Hematopoietic multipotent progenitor cell treated with erythropoietin and hydrocortisone succinate and interleukin-3 and kit ligand, for 4 days (in vitro differentiated cells): ENCODE results near the gene MIEN1.
A peak's percentile ranks its signal among the peaks of the same experiment; 100 is the strongest.
"Not testable (repeated sequence)": the region's sequence is repeated elsewhere in the genome, so short reads cannot be mapped to it uniquely, and the experiment has no call there.

Experiments used
- DNase-seq: peaks from one replicate; pipeline ENCODE4 v3.0.0-alpha.2; 2015

MIEN1 gene

DNA sequence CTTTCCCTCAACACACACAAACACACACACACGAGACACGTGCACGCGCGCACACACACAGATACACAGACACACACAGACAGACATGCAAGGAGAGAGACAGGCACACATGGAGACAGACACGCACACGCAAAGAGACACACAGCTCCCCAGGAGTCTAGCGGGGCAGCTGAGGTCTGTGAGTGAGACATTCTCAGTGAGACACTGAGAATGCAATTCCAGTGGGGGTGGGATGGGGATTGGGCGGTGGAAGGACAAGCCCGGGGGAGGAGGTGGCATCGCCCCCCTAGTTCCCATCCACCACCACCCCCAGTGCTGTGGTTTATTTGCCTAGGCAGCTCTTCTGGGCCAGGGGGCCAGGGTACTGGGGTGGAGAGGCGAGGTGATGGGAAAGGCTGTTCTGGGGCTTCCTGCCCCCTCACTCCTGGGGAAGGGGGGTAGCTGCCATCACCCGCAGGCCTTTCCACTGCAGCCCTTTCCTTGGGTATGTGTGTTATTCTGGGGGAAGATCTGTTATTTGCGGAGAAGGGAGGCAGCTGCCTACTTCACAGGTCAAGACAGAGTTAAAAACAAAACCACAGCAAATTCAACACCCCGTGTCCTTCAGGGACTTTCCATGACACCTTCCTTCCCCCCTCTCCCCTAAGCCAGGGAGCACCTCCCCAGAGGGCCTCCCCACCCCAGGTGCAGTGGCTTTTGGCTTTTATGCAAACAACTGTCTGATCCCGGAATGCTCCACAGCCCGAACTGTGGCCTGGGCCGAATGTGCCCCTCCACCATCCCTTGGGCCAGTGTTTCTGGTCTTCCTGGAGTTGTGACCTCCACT is 25.4 kb upstream of the MIEN1 start:
- DNase-seq = peak; percentile 45

DNA sequence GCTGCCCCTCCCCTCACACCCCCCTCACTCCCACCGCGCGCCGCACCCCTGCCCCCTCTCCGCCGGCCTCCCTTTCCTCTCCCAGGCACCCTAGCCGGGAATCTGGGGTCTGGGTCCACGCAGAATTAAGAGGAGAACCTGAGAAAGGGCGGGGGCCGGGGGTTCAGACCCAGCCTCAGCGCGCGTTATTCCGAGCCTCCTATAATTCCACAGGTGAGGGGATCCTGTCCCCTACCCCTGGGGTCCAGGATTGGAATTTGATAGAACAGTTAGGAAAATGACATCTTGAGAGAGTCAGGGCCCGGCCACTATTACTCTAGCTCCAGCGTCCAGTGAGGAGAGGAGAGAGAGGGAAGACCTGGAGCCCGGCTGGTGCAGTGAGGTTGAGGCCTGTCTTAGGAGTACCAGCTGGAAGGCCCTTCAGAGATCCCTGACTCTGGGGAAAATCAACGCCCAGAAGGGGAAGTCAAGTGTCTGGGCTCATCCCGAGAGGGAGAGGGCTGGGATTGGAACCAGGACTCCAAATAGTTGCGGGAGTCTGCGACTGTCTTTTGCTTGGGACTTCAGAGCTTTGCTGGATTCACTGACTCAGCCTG is 24.7 kb upstream of the MIEN1 start:
- DNase-seq = peak; percentile 28

DNA sequence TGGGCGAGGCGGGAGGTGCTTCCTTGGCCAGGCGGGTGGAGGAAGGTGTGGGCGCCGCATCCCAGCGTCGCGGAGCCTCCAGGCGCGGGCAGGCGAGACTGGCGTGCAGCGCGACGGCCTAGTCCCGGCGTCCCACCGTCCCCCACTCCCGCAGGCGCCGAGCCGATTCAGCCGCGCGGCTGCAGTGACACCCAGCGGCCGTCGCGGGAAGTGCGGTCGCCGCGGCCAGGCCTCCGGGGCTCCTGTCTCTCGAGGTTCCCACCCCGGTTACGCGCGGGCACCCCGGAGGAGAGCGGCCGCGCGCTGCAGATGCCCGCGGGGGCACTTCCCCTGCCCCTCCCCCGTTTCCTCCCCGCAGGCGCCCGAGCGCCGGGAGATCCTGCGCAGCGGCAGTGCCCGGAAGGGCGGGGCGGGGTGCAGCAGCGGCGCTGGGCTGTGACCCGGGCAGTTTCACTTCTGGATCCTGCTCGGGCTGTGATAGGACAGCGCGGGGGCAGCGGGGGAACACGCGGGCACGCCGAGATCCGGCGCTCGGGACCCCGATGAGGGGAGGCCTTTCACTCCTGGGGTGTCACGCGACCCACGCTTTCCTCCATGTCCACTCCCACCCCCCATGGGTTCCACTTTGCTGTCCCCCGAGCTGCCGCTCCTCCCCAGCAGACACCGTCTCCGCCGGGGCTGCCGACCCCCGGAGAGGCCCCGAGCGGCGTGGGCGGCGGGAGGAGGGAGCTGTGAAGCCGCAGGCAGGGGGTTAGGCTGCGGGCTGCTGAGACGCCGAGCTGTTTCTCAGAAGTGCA is 24.0 kb upstream of the MIEN1 start:
- DNase-seq = peak; percentile 98

DNA sequence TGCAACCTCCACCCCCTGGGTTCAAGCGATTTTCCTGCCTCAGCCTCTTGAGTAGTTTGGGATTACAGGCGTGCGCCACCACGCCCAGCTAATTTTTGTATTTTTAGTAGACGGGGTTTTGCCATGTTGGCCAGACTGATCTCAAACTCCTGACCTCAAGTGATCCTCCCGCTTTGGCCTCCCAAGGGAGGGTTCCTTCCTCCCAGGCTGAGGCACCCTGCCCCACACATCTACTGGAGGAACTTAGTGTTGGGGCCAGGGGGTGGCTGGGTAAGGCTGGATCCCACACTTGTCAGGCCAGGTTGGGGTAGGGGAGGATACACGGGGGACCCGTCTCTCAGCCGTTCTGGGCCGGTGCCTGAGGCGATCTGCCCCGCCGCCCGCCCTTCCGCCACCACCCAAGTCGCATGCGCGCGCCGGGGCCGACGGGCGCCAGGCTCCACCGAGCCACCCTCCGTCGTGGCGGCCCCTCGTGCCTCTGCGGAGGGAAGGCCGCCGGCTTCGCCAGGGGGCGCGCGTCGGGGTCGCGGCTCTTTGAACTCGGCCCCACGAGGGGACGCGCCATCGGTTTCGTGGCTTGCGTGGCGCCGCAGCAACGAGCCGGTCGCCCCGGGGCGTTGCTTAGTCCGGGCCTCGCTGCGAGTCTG is 23.3 kb upstream of the MIEN1 start:
- peak; percentile 72 for DNase-seq

GRCh38 chr17:39752241-39752881 is 22.0 kb upstream of the MIEN1 start:
- no peak for DNase-seq

- no peak for DNase-seq
These were observed 21.3 kb upstream of the MIEN1 start for GRCh38 chr17:39751637-39752036.

DNA sequence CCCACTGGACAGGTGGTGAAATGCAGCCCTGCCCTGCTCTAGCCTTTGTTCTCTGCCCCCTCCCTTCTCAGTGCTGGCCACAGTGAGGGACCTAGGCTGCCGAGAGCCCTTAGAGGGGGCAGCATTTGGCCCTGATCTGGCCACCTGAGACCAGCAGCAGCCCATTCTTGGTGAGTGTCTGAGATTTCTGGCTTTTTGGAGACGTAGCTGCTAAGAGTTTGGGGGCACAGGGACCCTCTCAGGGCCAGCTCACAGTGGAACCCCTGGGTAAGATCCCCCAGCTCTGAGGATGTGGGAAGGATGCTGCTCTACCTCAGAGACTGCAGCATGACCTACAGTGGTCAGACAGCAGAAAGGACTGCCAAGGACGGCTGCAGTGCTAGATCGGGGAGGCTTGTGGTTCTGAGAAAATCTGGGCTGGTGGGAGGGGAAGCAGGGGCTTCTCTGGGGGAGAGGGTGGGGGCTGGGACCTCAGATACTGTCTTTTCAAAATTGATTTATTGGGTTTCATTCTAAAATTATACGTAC is 20.7 kb upstream of the MIEN1 start:
- no peak for DNase-seq

- no peak for DNase-seq
These were observed 20.0 kb upstream of the MIEN1 start for GRCh38 chr17:39750131-39751015.

DNA sequence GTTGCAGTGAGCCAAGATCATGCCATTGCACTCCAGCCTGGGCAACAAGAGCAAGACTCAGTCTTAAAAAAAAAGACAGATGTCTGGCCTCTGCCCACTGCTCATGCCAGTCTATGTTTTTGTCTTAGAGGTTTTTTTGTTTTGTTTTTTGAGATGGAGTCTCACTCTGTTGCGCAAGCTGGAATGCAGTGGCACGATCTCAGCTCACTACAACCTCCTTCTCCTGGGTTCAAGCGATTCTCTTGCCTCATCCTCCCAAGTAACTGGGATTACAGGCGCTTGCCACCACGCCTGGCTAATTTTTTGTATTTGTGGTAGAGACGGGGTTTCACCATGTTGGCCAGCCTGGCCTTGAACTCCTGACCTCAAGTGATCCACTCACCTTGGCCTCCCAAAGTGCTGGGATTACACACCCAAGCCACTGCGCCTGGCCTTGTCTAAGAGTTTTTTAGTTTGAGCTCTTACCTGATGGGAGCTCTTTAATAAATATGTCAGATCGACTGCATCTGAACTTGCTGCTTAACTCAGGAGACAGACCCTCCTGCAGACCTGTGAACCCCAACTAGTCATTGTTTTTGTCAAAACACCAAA is 18.2 kb upstream of the MIEN1 start:
- DNase-seq = not testable (repeated sequence)

DNA sequence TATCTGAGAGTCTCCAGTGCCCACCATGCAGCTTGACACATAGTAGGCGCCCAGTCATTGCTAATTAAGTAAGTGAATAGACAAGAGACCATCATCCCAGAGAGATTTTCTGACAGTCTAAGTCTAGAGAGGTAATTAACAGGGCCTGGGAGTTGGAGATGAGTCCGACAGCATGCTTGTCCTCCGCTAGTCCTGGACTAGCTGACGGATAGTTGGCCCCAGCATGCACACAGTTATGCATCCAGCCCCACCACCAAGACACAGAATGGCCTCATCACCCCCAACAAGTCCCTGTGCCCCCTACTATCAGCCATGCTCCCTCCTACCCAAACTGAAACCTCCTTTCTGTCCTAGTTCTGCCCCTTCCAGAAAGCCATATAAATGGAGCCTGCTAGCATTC is 17.4 kb upstream of the MIEN1 start:
- no peak for DNase-seq

DNA sequence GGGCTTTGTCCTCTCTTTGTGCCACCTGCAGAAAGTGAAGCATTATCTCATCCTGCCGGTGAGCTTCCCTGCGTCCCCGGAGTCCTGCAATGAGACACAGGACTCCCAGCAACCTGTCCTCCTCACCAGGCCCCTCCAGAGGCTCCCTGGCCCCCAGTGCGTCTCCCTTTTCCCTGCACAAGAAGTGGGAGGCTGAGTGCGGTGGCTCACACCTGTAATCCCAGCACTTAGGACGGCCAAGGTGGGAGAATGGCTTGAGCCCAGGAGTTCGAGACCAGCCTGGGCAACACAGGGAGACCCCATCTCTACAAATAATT is 15.8 kb upstream of the MIEN1 start:
- no peak for DNase-seq

DNA sequence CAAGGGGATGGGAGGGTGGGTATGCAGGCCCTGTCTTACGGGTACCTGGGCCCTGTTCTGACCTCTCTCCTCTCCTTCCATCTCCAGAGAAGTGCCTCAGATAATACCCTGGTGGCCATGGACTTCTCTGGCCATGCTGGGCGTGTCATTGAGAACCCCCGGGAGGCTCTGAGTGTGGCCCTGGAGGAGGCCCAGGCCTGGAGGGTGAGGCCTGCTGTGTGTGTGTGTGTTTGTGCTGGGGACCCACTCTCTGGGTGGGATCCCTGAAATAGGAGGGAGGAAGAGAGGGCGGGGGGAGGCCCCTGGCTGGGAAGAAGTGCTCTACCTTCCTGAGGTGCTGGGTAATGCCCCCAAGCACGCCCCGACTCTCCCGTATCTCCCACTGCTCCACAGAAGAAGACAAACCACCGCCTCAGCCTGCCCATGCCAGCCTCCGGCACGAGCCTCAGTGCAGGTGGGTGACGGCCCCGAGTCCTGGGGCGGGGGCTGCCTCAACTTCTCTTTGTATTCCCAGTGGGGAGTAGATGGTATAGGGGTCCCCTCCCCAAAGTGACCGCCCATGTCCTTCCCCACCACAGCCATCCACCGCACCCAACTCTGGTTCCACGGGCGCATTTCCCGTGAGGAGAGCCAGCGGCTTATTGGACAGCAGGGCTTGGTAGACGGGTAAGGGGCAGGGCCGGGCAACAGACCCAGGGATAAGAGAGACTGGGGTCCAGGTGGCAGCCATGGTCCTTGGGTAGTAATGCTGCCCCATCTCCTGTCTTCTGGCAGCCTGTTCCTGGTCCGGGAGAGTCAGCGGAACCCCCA is 15.2 kb upstream of the MIEN1 start:
- no peak for DNase-seq

DNA sequence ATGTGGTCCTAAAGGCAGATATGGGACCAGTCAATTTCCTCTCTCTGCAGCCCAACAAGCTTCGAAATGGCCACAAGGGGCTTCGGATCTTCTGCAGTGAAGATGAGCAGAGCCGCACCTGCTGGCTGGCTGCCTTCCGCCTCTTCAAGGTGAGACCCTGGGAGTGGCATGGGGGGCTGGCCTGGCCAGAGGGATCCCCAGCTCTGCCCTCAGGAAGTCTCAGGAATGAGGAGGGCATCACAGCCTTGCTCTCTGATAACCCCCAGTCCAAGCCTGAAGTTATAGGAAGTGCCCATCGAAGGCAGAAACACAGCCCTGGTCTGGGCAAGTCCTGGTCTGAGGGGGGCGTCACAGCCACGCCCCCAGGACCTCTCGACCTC is 14.5 kb upstream of the MIEN1 start:
- DNase-seq = no peak

DNA sequence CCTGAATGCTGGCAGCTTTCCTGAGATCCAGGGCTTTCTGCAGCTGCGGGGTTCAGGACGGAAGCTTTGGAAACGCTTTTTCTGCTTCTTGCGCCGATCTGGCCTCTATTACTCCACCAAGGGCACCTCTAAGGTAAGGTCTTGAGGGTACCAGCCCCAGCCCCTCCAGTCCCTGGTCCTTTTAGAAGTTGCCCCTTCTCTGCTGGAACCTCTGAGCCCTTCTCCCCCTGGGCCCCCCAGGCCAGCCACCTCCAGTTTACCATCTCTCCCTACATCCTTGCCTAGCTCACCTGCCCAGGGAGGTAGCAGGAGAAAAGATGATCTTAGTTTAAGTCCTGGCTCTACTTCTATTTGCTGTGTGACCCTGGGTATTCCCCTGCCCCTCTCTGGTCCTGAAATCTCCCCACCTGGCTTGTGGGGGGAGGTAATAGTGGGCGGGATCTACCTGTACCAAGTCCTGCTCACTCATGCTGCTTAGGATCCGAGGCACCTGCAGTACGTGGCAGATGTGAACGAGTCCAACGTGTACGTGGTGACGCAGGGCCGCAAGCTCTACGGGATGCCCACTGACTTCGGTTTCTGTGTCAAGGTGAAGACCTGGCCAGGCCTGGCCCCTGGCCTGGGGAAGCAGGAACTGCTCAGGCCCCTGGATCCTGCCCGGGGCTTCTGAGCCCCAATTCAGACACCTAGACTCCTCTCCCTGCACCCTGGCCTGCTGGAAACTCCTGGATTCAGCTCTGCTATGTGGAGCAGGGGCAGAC is 13.9 kb upstream of the MIEN1 start:
- DNase-seq = no peak

GRCh38 chr17:39742856-39743436 is 12.6 kb upstream of the MIEN1 start:
- no peak for DNase-seq

DNA sequence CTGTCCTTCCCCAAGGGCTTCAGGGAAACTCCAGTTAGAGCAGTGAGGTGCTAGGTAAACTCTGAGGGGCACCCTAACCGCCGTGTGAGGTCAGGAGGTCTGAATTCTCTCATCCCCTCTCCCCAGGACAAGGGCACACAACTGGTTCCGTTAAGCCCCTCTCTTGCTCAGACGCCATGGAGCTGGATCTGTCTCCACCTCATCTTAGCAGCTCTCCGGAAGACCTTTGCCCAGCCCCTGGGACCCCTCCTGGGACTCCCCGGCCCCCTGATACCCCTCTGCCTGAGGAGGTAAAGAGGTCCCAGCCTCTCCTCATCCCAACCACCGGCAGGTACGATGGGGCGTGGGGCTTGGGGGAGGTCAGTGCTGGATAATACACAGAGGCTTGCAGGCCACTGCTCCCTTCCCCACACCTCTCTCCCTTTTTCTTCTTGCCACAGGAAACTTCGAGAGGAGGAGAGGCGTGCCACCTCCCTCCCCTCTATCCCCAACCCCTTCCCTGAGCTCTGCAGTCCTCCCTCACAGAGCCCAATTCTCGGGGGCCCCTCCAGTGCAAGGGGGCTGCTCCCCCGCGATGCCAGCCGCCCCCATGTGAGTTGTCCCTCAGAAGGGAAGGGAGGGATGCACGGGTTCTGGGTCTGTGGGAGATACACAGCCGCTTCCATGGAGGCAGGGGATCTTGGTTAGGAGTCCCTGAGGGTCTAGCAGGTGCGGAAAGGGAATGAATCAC is 12.0 kb upstream of the MIEN1 start:
- DNase-seq = no peak

DNA sequence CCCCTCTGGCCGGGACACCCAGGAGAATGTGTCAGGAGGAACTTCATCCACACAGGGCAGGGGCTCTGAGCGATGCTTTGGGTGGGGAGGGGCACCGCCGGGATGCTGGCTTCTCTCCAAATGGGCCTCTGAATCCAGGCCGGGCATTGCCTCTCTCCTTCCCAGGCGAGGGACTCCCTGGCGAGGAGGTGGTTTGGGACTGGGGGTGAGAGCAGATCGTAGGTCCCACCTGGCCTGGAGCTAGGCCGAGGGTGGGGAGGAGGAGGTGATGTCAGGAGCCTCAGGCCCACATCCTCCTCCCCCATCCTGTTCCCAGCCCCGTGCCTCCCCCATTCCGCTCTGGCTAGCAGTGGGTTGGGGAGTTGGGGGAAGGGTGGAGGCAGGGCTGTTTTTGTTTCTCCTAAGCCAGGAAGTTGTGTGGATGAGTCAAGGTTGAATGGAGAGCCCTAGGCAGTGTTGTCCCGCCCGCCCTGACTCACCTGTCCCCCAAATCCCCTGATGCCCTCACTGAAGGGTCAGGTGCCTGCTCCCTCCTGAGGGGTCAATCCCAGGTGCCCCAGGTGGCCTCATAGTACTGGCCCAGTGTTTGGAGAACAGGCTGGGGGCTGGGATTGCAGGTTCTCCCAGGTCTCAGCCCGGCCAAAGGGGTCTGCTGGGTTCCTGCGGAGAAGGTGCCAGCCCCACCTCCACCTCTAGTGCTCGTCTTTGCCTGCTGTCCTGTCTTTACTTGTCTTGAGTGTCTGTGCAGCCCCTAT is 10.2 kb upstream of the MIEN1 start:
- DNase-seq = no peak

DNA sequence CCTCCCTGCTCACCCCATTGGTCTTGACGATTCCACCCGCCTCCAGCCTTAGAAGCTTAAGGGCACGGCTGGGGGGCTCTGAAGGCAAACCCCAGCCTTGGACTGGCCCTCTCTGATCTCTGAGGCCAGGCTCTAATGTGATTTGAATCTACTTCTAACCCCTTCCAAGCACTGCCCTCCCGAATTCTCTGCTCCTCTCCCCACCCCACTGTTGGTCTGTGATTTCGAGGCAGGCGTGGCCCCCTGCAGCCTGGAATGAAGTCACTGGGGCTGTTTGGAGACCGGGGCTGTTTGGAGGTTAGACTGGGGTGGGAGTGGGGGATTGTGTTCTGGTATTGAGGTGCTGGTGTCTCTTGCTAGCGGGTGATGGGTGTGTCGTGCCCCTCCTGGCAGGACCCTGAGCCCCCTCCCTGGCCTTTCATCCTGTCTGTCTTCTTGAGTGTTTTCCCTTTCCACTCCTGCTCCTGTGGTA is 9.6 kb upstream of the MIEN1 start:
- DNase-seq = no peak
